Dermis microvascular lymphatic vessel endothelial cell (primary cell): ENCODE measurements around the gene GLCE. TPM values are rescaled to one million over a fixed set of nuclear protein-coding genes. Genes with fewer than 3 reads are reported as not detected.
"Not testable (repeated sequence)": the region's sequence is repeated elsewhere in the genome, so short reads cannot be mapped to it uniquely, and the experiment has no call there.

ENCODE experiments used
- DNase-seq, 2 donors: peaks; one replicate each; pipeline versions ENCODE4 v3.0.0 to v3.0.0-alpha.2; 2010; ENCODE audit warnings: low read depth in 2 of 2
- total RNA-seq: library from RNA; depleted of rRNA; stranded (reverse); fragments of >200 nt; gene quantifications from 2 replicates; pipeline ENCODE4 v1.2.1, GENCODE V29; 2014

The GLCE gene
- total RNA-seq, 1 donor from 2014 or later: 68.7 TPM

DNA sequence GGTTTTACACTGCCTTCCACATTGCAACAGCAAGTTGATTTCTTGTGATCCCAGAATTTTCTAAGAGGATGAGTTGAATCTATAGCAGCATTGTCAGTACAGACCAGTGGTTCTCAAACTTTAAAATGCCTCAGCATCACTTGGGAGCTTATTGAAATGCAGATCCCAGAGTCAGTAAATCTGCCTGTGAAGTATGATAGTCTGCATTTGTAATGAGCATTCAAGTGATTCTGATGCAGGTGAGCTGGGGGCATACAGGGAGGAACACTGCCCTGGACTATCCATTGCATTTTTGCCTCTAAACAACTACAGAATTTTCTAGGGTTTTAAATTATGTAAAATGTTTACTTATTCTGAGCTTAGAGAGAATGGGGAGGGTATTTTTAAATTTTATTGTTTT is 110.8 kb downstream of the GLCE start:
- DNase-seq: no peak

DNA sequence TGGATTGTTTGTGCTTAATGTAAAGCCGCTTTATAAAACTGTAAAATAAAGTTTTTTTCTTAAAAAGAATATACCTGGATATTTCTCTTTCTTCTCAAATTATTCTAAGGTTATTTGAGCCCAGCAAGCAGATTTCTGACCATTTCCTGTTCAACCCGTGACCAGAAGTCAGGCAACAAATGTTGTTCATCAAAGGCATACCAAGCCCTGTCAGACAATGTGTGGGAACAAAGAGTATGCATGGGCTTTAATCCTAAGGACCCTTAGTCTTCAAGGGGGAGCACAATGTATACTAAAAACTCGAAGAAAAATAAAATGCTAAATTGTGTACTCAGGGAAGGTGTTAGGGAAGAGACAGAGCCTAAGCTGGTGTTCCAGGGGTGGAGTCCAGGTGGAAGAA is 111.7 kb downstream of the GLCE start:
- peak; percentile 4 to 45 for DNase-seq

DNA sequence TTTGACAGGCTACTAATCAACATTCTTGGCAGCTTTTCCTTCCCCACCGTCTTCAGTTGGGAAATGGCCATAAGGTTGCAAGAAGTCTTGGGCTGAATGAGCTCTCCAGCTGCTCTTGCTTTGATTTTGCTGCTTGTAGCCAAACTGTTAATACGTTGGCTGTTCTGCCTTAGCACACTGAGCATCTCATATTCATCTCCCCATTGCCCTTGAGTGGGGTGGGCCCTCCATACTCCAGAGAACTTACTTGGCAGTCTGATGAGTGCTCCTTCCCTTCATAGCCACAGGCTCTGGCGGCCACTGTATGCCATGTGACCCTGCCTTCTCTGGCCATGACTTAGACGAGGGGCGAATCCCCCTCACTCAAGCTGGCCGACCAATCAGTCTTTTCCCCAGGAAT is 112.5 kb downstream of the GLCE start:
- DNase-seq: no peak

DNA sequence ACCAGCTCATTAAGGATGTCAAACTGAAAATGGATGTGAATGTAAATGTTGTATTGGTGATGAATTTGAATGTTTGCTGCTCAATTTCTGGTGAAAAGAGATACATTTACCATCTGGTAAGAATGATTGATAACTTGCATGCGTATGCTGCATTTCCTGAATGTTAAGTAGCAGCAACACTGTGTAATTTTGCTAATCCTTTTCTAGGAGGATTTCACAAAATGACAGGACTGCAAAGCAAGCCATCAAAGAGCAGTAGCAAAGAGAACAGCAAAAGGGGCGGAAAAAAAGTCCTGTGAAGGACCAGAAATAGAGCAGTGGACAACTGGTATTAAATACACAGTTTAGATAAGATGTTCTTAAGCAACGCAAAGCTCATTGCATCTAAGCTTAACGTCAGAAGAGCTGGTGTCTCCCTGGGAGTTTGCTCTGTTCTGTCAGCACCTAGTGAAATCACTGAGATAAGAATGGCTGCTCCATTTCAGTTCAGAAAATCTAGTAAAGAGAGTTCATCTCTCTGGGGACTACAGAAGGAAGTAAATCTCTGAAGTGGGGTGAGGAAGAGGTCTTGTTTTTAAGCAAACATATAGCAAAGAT is 114.7 kb downstream of the GLCE start:
- DNase-seq: no peak

DNA sequence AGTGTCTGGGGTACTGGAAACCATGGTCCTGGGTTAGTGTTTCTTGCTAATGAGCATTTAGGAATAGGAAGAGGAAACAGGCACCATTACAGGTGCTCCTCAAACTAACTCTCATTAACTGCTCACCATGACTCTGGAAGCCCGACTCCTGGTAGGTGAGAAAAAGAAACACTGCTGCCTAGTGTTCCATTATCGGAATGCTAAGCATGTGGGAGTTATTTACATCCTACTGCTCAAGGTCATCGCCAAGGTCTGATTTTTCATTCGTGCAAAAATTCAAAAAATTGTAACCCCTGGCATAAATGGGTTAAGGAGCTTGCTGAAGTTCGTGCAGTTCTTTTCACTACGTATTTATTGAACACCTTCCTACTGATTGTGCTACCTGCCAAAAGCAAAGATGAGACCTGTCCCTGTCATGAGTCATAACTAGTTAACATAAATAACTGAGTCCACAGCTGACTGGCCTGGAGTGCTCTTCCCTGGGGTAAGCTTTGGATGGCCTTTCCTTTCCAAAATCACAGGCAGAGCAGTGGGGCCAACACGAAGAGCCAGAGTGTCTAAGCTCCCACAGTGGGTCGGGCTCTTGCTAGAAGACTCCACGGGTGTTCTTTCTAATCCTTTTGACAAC is 115.6 kb downstream of the GLCE start:
- DNase-seq: no peak

DNA sequence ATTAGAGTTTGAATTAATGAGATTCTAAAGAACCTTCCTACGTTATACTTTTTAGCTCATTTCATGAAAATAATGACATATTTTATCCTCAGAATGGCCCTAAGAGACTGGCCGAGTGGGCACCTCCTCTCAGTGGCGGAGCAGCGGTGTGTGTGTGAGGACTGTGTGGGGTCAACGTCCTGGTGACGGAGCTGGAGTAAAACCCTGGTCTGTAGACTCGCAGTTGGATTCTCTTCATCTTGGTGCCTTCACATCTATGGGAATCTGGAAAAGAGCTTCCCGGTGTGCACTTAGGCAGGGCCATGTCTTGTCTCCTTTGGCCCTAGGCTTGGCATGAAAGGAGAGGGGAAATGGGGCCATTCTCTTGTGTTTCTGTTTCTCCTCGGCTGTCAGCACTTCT is 116.9 kb downstream of the GLCE start:
- DNase-seq: no peak

DNA sequence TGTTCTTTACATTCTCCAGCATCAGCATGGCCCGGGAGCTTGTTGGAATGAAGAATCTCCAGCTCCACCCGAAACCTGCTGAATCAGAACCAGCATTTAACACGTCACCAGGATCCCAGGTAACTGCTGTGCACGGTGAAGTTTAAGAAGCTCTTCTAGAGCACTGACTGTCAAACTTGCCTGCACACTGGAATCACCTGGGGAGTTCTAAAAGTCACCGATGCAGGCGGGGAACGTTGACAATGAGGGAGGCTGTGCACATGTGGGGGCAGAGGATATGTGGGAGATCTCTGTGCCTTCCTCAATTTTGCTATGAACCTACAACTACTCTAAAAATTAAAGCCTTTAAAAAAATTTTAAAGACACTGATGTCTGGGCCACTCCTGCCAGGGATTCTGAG is 119.2 kb downstream of the GLCE start:
- no peak for DNase-seq

DNA sequence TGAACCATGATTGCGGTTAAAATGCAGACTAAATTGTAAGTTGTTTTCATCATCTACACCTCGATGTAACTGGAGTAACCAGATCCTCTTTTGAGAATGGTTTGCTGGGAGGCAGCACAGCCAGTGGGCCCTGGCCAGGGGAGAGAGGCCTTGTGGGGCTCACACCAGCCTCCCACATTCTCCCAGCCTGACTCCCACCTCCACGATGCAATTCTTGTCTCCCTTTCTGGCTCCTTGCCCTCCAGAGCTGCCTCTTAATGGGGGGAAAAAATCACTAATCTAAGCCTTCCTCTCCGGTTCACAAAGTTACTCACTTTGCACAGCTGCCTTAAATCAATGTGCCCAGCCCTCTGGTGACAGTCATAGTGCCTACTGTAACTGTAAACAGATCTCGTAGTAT is 120.3 kb downstream of the GLCE start:
- no peak for DNase-seq

DNA sequence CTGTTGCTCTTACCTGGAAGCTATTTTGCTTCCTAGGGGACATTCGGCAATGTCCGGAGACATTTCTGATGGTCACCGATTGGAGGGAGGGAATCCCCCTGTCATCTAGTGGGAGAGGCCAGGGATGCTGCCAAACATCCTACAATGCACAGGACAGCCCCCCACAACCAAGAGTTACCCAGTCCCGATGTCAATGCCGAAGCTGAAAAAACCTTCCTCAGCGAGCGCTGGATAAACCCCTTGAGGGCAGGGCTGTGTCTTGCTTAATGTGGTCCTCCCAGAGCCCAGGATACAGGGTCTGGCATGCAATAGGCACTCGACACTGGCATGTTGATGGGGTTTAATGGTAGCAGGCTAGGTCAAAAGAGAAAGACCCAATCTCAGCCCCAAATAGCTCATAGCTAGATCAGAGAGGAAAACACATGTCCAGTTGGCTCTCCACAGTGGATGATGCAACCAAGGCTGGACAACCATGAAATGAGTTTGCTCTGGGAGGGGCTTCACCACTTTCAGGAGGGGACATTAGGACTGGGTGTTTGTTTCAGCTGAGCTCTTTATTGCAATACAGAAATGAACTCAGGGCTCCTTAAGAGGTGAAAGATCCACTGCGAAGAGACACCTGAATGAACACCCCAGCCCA is 121.8 kb downstream of the GLCE start:
- DNase-seq: no peak

DNA sequence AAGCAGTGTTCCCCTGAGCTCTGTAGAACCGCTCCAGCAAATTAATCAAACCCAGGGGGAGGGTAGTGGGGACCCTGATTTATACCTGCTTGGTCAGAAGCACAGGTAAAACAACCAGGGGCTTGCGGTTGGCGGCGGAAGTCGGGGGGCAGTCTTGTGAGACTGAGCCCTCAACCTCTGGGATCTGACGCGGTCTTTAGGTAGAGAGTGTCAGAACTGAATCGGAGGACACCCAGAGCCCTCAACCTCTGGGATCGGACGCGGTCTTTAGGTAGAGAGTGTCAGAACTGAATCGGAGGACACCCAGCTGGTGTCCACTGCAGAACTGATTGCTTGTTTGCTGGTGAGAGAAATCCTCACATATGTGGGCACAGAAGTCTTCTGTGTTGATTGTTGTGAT is 125.4 kb downstream of the GLCE start:
- DNase-seq: no peak

DNA sequence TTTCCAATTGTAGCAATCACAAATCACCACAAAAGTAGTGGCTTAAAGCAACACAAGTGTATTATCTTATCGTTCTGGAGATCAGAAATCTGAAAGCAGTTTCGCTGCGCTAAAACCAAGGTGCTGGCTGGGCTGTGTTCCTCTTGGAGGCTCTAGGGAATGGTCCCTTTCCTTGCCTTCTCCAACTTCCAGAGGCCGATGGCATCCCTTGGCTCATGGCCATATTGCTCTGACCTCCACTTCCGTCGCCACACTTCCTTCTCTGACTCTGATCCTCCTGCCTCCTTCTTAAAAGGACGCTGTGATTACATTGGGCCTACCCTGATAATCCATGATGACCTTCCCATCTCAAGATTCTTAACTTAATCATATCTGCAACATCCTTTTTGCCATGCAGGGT is 127.6 kb downstream of the GLCE start:
- DNase-seq: no peak

DNA sequence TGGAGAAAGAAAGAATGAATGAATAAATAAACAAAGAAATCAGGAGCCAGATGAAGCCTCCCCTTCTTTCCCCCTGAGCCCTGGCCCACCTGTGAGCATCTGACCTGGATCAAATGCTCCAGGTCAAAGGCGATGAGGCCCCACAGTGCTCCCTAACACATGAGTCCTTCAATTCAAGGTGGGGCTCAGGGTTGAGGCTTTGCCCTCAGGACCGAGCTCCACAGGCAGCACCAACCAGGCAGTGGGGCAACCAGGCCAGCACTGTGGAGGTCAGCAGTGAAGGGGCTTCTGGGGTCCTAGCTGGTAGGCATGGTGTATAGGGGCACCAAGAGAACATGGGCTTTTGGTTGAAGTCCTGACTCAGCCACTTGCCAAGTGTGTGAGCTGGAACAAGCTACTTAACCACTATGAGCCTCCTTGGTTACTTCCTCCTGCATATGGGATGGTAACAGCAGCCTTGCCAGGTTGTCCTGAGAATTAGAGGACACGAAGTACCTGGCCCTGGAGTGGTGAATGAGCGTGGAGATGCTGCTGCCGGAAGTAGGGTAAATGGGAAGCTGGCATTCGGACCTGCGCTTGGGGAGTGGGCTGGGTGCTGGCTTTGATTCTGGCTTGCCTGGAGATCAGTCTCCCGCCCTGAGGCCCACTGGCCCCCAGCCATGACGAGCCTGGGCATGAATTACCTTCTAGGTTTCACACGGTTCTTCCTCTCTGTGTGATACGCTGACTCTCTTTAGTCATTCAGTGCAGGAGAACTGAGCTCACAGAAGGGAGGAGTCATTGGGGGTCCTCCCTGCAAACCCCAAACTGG is 128.3 kb downstream of the GLCE start:
- no peak for DNase-seq

DNA sequence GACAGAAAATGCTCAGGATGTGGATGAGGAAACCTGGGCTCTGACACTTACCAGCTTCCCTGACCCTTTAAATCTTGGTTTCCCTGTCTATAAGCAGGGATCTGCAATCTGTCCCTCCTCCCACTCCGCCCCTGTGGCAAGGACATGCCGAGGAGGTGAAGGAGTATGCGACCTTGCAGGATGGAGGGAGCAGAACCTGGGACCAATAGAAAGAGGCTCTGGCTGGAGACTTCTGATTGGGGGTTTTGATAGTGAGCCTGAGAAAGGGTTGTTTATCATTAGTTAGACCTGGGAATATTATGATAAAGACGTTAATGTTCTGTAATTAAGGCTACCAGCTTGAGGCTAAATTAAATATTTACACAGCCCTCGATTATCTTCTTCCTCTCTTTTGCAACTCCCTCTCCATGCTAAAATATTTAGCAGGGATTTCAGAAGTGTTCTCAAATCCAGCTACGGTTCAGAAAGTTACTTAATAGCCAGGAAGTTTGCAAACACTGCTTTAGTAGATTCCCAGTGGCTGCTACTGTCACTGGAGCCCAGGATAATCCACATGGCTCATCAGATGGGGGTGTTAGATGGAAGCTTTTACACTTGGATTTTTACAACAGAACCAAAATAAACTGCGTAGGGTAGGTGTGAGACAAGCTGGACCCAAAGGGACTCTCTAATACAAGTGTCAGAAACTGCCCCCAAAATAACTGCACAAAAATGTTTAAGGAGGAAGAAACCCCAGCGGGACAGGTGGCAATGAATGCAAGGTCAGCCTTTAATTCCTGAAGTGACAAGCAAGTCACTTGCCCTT is 129.1 kb downstream of the GLCE start:
- no peak for DNase-seq

DNA sequence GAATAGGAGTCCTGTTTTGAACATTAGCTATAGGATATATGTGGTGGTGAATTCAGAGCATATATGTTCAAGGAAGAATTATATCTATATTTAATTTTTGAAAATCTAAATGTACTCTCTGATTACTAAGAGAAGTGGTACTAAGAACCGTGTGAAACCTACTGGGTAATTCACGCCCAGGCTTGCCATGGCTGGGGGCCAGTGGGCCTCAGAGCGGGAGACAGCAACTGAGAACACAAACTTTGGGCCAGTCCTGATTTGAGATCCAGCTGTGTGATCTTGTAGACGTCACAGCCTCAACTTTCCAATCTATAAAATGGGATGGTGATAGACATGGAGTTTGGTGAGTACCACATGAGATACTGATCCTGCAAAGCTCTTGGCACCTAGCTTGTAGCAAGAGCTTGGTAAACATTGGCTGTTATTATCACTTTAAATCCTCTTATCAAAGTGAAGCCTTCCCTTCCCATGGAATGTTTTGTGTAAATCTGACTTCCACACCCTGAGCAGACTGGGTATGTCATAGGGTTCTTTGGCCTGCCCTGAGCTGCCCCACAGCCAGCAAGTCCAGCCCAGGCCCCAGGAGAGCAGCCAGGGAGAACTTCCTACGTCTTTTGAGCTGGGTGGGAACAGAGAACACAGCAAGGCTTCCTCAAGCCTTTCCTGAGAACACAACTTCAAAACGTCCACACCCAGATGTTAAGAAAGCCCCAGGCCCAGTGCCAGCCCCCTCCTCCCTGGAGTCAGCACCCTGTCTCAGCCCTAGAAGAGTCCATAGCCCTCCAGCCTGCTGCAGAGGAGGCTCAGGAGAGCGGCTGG is 130.1 kb downstream of the GLCE start:
- DNase-seq: no peak

DNA sequence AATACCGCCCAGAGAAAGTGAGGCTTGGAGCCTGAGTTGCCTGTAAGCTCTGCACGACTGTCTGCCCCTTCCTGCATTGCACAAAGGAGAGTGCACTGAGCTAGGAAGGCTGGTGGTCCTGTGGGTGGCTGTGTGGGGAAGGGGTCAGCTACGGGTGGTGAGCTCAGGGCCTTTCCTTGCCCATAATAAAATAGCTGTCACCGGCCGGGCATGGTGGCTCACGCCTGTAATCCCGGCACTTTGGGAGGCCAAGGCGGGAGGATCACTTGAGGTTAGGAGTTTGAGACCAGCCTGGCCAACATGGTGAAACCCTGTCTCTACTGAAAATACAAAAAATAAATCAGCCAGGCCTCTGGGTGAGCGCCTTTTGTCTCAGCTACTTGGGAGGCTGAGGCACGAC is 131.2 kb downstream of the GLCE start:
- DNase-seq: not testable (repeated sequence)

DNA sequence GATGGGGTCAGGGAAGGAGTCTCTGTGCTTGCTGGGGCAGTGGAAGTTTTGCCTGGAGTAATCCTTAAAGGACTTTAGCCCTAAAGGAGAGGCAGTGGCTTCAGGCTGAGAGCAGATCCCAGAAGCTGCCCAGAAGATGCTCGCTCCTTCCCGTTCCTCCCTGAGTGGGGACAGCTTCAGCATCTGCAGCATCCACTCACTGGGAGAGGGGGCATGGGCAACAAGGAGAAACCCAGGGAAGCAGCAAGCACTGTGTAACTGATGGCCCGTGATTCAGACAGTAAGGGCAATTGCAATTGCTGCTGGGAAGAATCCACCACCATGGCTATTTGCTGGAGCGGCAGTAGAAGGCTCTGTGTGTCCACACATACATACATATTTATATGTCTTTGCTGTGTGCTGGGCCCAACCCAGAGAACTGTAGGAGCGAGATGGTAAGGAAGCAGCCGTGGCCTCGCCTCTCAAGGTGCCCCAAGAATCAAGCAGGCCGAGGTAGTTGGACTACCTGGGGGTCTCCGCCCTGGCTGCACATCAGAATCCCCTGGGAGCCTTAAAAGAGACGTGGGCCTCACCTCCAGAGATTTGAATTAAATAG is 132.5 kb downstream of the GLCE start:
- no peak for DNase-seq

DNA sequence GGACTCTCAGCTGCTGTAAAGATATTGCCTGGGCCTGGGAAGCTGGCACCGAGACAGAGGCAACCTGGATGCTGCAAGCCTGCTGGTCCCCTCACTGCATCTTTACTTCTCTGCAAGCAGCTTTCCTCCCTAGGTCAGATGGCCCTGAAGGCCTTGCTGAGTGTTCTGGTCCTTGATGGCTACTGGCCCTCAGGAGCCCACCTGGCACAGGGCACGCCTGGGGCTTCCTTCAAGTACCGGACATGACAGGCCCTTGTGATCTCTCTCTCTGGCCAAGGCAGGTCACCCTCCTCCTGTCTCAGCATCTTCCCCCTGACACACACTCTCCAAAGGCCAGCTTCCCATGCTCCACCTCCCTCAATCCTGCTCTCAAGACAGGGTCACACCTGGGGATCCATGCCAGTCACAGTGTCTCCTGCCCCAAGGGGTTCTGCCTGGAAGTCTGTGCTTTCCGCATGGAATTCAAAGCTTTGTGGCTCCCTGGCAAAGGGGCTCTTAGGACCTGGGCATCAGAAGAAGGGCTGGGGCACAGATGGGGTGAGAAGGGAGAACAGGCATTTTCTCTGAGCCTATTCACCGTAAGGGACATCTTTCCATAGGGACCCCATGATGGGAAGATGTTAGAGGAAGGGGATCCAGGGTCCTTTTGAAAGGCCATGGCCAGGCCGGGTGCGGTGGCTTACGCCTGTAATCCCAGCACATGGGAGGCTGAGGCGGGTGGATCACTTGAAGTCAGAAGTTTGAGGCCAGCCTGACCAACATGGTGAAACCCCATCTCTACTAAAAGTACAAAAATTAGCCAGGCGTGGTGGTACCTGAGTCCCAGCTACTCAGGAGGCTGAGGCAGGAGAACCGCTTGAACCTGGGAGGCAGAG is 133.5 kb downstream of the GLCE start:
- DNase-seq: no peak

DNA sequence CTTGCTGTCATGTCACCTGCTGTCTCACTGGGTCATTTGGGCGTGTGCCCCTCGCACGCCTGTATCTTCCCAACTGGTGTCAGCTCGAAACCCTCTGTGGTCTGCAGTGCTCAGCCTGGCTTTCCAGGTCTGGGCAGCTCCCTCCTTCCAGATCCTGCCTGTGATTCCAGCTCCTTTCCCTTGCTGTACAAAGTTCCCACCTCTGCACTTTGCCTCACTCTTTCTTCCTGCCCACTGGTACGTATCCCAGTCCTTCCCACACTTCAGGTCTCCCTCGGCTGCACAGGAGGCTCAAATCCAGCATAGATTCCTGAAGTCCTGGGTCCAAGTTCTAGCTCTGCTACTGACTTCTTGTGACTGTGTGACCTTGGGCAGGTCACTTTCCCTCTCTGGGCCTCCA is 136.2 kb downstream of the GLCE start:
- DNase-seq: no peak

DNA sequence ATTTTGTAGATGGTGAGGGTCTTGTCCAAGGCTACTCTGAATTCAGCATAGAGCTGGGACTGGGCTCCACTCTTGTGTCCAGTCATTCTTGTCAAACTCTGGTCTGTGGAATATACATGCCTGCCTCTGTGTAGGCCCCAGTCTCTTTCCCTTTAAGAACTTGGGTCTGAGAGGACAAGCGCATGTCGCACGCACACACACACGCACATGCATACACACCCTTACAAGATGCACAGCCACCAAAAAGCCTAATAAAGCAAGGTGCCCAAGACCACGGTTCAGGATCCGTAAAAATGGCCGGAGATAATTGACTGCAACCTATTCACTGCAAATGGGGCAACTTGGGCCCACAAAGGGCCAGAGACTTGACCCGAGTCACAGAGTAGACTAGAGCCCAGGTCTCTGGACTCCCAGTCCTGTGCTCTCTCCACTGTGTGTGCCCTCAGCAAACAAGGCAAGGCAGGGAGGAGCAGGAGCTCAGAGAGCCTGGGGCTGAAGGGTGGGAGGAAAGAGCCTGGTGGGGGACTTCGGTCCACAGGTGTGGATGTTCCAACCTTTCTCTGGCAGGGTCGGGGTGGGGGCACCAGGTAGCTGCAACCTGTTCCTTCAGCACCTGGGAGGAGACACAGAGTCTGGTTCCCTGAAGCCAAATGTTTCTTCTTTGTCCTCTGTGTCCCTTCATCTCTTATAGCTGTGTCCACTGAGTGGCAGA is 137.4 kb downstream of the GLCE start:
- DNase-seq: no peak
